Psoas muscle (tissue), 8 donors: ENCODE measurements around the gene KIF22. TPM values are rescaled to one million over a fixed set of nuclear protein-coding genes. Genes with fewer than 3 reads are reported as not detected.
"Not testable (repeated sequence)": the region's sequence is repeated elsewhere in the genome, so short reads cannot be mapped to it uniquely, and the experiment has no call there.

Experiments used
- ATAC-seq, 4 donors: fragments of 200-7000 bp; cut with Tn5 transposase; one replicate each; pipeline ENCODE4 v1.9.1; 2020; ENCODE audit warnings: moderate library complexity in 3 of 4, mild to moderate bottlenecking in 2 of 4
- DNase-seq, 2 donors: peaks; one replicate each; pipeline ENCODE4 v3.0.0-alpha.2; 2020
- H3K27ac ChIP-seq: fragments of 200-600 bp; one replicate; pipeline ENCODE4 v1.8.0; 2022
- H3K27me3 ChIP-seq, 3 donors: fragments of 200-600 bp in 1 of 3; one replicate each; pipeline versions ENCODE4 v1.6.1 to v1.8.0; 2013 to 2022; ENCODE audit warnings: low read length in 2 of 3, mild to moderate bottlenecking in 2 of 3, moderate library complexity in 1 of 3; ENCODE audit not compliant: insufficient read depth in 3 of 3
- H3K36me3 ChIP-seq, 2 donors: fragments of 200-600 bp in 1 of 2; one replicate each; pipeline versions ENCODE4 v1.6.1 to v1.8.0; 2013 to 2022; ENCODE audit warnings: low read depth in 1 of 2, mild to moderate bottlenecking in 1 of 2, moderate library complexity in 1 of 2; ENCODE audit not compliant: insufficient read depth in 1 of 2
- H3K4me1 ChIP-seq: fragments of 200-600 bp; one replicate; pipeline ENCODE4 v1.8.0; 2022
- H3K4me3 ChIP-seq: fragments of 200-600 bp; one replicate; pipeline ENCODE4 v1.8.0; 2022; ENCODE audit warnings: mild to moderate bottlenecking
- H3K9me3 ChIP-seq: fragments of 200-600 bp; one replicate; pipeline ENCODE4 v1.8.0; 2022
- WGBS, 3 donors: extraction: QIAGEN DNeasy Blood & Tissue Kit; methylation state at CpG; one replicate each; pipeline versions ENCODE4 v1.1.6 to v1.1.7; 2013; 5-methylcytosine and 5-hydroxymethylcytosine counted together
- intact Hi-C, 2 donors: fragments of 100-400 bp; cut with DNase I; formaldehyde crosslinking; loops; one replicate each; pipeline versions ENCODE4 v1.11.0 to v1.14.2; 2022
- polyA plus RNA-seq, 3 donors: library from polyadenylated mRNA; stranded (reverse); fragments of 200-250 nt; gene quantifications; one replicate each; pipeline ENCODE4 v1.2.3, GENCODE V29; 2013
- total RNA-seq, 4 donors: library from RNA; stranded (reverse); fragmentation: NEBNext Ultra II Directional in 2 of 4; extraction: Animal tissue kit (Norgen Biotek cat#: 25700) in 2 of 4; gene quantifications; one replicate each; pipeline versions ENCODE4 v1.2.1 to v1.2.4, GENCODE V29; 2021 to 2023
- TF ChIP-seq, protein P1 (sequence below): fragments of 200-600 bp; IDR thresholded peaks from one replicate; pipeline ENCODE4 v1.8.0; 2022; ENCODE audit warnings: antibody characterized with exemption
- donor health status: healthy with polysubstance abuse.
- donor health status: DM: no; HTN: no; CAD: no; lungs with moderate emphysema.
- donor health status: Bipolar disorder and iron deficiency.
- donor health status: healthy.
- donor health status: DM: yes; HTN: yes; CAD: no.
- donor health status: DM: no; HTN: no; CAD: no.
- donor health status: DM: no; HTN: no; CAD: no.
- donor health status: DM: yes; HTN: yes; CAD: no.

KIF22 gene
- total and polyA plus RNA-seq, 7 donors = 12.6 to 23.8 (median 15.4) TPM

DNA sequence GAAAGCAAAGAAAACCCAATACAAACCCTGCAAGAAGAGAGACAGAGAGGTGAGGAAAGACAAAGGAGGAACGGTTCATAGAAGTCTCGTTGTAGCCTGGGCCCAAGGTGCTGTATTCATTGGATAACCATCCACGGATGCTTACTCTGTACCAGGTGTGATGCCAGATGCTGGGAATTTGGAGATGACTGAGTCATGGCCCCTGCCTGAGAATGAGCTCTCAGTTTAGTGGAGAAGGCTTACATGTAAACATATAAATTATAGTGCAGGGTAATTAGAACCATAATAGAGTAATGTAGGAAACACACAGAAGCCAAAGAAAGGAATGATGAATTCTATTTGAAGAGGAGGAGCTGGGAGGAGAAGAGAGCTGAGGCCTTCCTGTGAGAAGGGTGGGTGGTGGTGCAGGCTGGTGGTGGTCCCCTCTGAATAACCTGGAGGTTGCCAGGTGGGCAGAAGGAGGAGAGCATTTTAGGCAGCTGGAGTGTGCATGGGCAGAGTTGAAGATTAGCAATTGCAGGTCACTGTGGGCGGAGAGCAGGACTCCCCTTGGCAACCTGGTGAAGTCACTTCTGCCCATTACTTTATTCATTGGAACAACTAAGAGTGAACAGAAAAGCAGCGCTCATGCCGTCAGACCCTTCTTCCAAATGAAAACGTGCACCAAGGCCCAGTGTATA is 20.2 kb upstream of the KIF22 start:
- intact Hi-C loops = no loop called here
- H3K27ac ChIP-seq = no peak overlapping the region
- no peak for DNase-seq
- H3K9me3 ChIP-seq = no peaks in the 10 kb centered on the region
- H3K4me3 ChIP-seq = no peak overlapping the region
- TF ChIP-seq, protein P1, sequence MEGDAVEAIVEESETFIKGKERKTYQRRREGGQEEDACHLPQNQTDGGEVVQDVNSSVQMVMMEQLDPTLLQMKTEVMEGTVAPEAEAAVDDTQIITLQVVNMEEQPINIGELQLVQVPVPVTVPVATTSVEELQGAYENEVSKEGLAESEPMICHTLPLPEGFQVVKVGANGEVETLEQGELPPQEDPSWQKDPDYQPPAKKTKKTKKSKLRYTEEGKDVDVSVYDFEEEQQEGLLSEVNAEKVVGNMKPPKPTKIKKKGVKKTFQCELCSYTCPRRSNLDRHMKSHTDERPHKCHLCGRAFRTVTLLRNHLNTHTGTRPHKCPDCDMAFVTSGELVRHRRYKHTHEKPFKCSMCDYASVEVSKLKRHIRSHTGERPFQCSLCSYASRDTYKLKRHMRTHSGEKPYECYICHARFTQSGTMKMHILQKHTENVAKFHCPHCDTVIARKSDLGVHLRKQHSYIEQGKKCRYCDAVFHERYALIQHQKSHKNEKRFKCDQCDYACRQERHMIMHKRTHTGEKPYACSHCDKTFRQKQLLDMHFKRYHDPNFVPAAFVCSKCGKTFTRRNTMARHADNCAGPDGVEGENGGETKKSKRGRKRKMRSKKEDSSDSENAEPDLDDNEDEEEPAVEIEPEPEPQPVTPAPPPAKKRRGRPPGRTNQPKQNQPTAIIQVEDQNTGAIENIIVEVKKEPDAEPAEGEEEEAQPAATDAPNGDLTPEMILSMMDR = no peak
- no peaks in the 10 kb centered on the region for H3K4me1 ChIP-seq
- WGBS, 3 donors = 78 to 87% (median 79%) methylated on average over 7 of the region's 7 CpGs
- ATAC-seq = no peak
- no peaks in the 10 kb centered on the region for H3K36me3 ChIP-seq
- no peaks in the 10 kb centered on the region for H3K27me3 ChIP-seq

DNA sequence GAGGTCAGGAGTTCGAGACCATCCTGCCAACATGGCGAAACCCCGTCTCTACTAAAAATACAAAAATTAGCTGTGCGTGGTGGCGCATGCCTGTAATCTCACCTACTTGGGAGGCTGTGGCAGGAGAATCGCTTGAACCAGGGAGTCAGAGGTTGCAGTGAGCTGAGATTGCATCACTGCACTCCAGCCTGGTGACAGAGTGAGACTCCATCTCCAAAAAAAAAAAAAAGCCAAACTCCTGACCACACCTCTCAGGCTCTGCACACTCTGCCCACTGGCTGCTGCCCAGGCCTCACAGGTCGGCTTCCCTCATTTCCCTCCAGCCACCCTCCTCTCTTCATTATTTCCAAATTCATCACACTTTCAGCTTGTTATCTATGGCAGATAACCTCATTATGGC is 18.2 kb upstream of the KIF22 start:
- H3K9me3 ChIP-seq, ATAC-seq, H3K36me3 ChIP-seq, H3K4me1 ChIP-seq, intact Hi-C loops, DNase-seq, H3K27ac ChIP-seq, H3K27me3 ChIP-seq, H3K4me3 ChIP-seq: not testable (repeated sequence)
- WGBS, 3 donors = 80 to 89% (median 88%) methylated on average over 7 of the region's 7 CpGs

DNA sequence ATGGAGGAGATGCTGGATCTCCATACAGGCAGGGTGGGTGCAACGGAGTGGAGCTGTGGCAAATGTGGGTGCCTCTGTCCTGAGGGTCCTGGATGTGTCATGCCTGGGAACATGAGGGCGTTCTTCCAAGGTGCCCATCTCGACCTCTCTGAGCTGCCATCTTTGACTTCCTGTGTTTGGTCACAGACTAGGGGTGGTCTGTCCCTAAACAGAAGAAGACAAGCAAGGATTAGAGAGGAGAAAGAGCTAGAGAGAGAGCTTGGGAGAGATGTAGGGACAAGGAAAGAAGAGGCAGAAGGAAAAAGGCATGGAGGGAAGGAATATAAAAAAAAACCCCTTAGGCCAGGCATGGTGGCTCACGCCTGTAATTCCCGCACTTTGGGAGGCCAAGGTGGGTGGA is 15.8 kb upstream of the KIF22 start:
- 83 to 89% (median 86%) methylated on average over 5 of the region's 5 CpGs for WGBS, 3 donors
- intact Hi-C loops = no loop called here
- Histone ChIP-seq H3K27ac (no peak overlapping the region), H3K4me1 (no peaks in the 10 kb centered on the region), H3K27me3 (no peaks in the 10 kb centered on the region), H3K4me3 (no peak overlapping the region), H3K36me3 (no peaks in the 10 kb centered on the region), H3K9me3 (no peaks in the 10 kb centered on the region)
- TF ChIP-seq, protein P1 = no peak
- DNase-seq = no peak
- no peak for ATAC-seq

GRCh38 chr16:29775742-29776408 is 14.7 kb upstream of the KIF22 start:
- Histone ChIP-seq H3K4me1 (no peaks in the 10 kb centered on the region), H3K27ac (no peak overlapping the region), H3K4me3 (no peak overlapping the region), H3K27me3 (no peaks in the 10 kb centered on the region), H3K36me3 (no peaks in the 10 kb centered on the region), H3K9me3 (no peaks in the 10 kb centered on the region)
- TF ChIP-seq, protein P1 = no peak
- no peak for ATAC-seq
- no peak for DNase-seq
- intact Hi-C loops = no loop called here
- 69 to 70% (median 70%) methylated on average over 4 of the region's 4 CpGs for WGBS, 3 donors

- ATAC-seq (no peak), DNase-seq (no peak)
- TF ChIP-seq, protein P1 = no peak
- Histone ChIP-seq H3K9me3 (no peaks in the 10 kb centered on the region), H3K27me3 (no peaks in the 10 kb centered on the region), H3K4me3 (no peak within 1 kb of the TSS), H3K36me3 (no peaks in the 10 kb centered on the region), H3K4me1 (no peaks in the 10 kb centered on the region), H3K27ac (no peak within 1 kb of the TSS)
- intact Hi-C loops = no loop called here
- 57 to 74% (median 60%) methylated on average over 10 of the region's 10 CpGs for WGBS, 3 donors
Observed at GRCh38 chr16:29777576-29778350, 12.8 kb upstream of the KIF22 start, which contains the start of gene ZG16. Gene ZG16, plus strand, starts transcription at chr16:29778256. Its CDS starts 1,011 bp downstream, at chr16:29779267.
